Activated CD8-positive, alpha-beta memory T cell treated with anti-CD3 and anti-CD28 coated beads, Interleukin-2, amount 50 U/mL, for 4 hours (primary cell): ENCODE results near the gene C2CD4A.

Experiments used
- DNase-seq: peaks from one replicate; pipeline ENCODE4 v3.0.0-alpha.2; 2020

Gene C2CD4A

DNA sequence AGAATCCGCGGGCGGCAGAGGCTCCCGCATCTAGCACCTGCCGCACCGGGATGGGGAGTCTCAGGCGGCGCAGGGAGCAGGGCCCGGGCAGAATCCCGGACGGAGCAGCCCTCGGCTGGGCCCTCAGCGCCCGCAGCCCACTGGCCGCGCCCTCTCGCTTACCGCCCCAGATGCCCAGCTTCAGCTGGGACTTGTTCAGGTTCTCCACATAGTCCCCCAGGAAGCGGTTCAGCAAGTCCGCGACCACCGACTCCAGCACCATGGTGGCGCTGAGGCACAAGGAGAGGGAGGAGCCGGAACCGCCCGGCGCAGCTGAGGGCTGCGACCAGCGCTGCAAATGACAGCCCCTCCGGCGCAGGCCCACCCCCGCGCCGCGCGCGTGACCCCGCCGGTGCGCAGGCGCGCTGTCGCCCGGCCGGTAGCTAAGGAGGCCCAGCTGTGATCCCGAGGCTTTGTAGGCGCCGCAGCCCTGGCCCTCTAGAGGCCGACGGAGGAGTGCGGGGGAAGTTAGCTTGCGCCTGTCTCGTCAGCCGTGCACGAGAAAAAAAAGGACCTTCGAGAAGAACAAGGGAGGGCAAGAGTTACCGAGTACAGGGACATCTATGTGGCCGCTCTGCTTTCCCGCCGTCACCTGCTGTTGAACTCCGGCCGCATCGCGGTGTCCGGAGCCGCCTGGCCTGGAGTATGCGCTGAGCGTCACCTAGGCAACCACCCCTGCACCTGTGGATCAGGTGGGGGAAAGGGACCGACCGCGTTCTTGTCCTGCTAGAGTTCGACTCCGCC, 6.5 kb upstream of the C2CD4A start, which contains the start of gene VPS13C:
Gene VPS13C (minus strand): TSS at position 335 of the 783 bp plus-strand sequence. CDS start 73 bp downstream, at position 262.
- peak; percentile 89 for DNase-seq

DNA sequence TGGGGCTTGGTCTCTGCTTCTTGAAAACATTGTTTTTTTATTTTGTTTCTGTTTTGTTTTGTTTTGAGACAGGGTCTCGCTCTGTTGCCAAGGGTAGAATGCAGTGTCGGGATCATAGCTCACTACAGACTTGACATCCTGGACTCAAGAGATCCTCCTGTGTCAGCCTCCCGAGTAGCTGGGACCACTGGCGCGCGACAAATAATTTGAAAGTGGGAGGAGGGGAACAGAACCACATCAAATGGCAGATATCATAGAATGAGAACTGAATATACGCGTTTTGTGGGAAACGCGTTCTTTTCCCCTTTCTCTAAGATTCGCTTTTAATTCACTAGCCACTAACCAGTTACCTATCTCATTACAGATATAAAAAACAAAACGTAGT, 5.9 kb upstream of the C2CD4A start:
- no peak for DNase-seq

DNA sequence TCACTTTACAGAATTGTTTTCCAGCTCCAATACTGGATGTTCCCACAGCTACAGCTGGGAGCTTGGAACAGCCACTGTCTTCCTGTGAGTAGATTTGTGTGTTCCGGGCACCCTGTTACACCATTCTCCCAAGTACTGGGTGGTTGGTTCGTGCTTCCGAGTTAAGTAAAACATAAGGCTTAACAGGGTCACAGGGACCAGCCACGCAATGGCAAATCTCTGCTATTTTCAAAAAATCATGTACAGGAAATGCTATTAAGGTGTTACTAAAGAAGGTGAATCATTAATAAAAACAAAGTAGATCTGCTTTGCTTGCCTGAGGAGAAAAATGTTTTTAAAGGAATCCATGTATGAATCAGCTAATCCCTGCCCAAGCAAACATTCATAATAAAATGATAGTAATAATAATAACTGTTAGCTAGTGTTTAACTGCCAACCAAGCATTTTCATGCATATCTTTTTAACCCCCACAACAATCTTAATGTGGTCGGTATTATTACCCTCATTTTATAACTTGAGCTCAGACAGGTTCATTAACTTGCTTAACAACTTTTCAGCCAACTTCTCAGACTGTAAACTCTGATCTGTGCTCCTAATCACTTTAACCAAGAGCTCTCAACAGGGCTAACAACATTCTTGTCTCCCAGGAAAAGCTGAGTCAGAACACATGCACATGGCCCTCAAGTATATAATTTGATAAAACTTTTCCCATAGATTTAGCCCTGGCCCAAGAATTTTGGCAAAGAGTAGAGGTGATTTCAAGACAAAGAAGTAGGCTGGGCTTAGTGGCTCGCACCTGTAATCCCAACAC, 2.7 kb upstream of the C2CD4A start:
- no peak for DNase-seq

DNA sequence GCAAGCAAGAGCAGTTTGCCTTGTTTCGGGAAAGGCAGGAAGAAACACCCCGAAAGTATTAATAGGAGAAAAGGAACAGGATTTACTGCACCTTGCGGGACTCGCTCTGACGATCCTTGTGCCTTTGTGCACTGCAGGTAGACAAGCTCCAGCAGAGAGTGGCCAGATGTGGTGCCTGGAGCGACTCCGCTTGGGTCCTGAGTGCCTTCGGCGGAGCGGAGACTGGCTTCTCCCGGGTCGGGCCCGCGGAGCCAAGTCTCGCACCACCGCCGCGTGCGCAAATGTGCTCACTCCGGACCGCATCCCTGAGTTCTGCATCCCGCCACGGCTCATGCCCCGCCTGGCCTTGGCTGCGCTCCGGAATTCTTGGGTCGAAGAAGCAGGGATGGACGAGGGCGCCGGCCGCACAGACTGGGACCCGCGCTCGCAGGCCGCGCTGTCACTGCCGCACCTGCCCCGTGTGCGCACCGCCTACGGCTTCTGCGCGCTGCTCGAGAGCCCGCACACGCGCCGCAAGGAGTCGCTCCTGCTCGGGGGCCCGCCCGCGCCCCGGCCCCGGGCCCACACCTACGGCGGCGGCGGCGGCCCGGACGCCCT, 769 bp downstream of the C2CD4A start:
- DNase-seq = peak; percentile 28

DNA sequence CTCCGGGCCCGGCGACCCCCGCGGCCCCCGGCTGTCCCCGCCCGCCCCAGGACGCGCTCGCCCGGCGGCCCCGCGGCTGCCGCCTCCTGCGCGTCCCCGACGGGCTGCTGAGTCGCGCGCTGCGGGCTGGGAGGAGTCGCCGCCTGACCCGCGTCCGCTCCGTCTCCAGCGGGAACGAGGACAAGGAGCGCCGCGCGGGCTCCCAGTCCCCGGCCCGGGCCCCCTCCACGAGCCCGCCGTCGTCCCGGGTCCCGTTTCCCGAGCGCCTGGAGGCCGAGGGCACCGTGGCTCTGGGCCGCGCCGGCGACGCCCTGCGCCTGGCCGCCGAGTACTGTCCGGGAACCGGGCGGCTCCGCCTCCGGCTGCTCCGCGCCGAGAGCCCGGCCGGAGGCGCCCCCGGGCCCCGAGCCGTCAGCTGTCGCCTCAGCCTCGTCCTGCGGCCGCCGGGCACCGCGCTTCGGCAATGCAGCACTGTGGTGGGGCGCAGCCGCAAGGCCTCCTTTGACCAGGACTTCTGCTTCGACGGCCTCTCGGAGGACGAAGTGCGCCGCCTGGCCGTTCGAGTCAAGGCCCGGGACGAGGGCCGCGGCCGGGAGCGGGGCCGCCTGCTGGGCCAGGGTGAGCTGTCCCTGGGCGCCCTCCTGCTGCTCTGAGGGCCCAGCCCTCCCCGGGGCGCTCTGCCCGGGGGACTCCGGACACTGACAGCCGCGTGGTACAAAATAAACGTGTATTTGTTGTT, 1.5 kb downstream of the C2CD4A start:
- peak; percentile 21 for DNase-seq

DNA sequence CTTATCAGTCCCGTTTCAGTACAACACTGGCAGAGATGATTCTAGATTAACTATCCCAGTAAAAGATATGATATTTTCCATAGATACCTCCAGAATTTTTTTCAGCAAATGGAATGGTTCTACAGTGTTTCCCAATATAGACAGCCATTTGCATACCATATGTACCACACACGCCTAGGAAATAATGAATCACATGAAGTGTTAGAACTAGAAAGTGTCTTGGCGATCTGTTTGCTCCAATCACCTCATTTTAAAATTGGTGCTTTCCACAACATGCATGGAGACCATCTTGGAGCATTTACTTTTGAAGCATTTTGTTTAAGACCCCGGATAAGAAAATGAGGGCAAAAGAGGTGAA, 2.0 kb downstream of the C2CD4A start:
- no peak for DNase-seq

DNA sequence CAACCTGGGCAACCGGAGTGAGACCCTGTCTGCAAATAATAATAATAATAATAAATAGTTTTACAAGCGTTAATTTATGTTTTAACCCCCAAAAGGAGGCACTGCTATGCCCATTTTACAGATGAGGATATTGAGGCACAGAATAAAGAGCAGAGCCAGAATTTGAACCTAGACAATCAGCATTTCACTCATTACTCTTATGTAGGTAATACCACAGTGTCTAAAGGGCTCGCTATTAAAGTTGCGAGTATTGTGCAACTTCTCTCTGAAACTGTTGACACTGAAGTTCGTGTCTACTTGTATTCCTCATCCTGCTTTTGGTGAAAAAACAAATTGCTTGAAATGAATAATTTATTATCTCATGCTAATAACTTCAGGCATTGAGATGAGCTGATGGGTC, 2.8 kb downstream of the C2CD4A start:
- no peak for DNase-seq

DNA sequence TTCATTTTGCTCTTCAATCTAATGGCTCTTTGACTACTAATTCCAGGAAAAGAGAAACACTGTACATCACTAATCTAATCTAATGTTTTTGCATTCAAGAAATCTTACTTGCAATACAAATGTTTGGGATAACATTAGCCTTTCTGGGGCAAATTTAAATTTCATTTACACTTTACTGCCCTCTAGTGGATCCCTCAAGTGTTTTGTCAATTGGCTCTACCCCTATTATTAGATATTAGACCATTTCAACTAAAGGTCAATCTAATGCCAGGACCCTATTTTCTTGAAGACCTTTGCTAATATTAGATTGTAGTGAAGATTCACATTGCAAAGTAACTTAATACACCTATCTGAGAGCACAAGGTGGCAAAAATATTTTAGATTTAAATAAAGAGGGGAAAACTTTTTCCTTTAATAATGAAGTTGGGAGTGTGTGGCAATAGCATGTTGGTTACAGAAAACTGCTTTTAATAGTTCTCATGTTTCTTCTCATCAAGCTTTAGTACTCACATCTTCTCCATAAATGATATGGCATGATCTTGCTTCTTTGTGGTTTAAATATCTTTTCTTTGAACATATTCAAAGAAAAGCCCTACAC, 5.0 kb downstream of the C2CD4A start:
- DNase-seq = no peak

DNA sequence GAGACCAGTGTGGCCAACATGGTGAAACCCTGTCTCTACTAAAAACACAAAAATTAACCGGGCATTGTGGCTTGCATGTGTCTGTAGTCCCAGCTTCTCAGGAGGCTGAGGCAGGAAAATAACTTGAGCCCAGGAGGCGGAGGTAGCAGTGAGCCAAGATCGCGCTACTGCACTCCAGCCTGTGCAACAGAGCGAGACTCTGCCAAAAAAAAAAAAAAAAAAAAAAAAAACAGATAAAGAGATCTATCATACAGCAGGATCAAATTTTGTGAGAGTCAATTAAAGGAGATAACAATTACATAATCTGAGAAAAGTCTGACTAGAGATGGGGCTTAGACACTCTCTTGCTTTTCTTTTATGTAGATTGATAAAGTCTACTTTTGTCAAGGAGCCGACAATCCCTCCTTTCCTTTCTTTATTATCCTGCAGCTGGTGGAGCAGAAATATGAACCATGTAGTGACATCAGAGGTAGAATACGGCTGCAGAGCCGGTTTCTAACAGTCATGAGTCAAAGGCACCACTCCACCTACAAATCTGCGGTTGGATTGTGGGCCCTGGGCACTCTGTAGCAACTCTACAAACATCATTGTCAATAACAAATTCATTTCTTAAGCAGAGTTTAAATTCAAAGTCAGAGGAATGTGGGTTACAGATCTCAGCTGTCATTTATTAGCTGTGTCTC, 9.0 kb downstream of the C2CD4A start:
- DNase-seq = no peak

DNA sequence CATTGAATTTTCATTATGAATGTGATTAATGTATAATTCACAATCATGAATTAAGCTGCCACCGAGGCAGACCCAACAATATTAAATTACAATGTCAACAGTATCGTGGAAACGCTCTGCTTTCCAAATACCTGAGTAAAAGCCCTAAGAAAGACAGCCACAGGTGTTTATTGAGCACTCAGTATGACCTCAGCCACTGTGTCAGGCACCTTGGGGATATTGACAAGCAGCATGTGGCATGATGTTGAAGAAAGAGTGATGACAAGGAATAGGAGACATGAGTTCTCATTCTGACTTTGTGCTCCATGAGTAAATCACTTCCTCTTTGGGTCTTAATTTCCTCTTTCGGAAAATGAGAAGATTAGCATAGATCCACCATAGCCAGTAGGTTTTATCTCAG, 12.8 kb downstream of the C2CD4A start:
- DNase-seq = no peak

DNA sequence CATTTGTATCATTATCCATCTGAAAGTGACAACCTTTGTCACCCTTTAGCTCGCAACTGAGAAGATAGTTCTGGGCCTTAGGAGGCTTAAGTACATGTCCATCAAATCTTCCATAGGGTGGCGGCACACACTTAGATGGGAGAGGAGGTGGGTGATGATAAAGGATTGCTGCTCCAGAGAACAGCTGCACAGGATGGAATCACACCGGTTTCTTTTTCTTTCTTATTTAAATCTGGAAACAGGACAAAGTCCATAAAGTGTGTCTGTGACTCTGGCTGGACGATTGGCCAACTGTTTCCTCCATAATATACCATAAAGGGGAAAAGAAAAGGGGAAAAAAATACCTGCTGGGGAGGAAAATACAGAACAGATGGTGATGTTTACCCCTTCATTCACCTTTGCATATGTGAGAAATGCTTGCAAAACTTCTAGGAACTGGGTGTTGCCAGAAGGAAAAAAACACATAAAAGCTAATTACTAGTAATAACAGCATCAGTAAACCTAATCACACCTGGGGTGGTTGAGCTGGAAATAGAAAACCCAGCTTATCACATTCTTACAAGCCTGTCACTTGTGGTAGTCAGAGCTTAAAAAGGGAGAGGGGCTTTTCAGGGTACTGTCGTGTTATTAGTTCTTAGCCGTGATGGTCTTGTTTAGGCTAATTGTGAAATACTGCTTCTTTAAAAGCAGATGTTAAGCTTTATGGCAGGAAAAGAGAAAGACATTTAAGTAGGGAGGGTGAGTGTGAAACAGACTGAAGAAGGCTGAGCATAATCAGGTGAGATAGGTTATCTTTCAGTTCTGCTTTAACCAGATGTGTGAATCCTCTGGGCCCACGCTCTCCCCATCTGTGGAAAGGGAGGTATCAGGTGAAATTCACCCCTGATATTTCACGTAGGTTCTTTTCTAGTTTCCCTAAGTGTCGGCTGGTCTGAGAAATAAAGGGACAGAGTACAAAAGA, 16.7 kb downstream of the C2CD4A start:
- DNase-seq = no peak

DNA sequence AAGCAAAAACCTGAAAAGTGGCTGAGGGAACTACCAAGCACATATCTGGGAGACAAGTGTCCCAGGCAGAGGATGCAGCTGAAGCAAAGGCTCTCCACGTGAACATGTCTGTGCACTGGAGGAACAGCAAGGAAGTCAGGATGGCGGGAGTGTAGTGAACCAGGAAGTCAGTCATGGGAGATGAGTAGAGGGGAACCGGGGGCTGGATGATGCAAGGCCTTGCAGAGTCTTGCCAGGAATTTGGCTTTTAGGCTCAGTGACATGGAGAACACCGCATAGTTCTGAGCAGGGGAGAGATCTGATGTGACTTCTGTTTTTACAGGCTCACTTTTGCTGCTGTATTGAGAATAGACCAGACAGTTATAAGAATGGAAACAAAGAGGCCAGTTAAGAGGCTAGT, 19.0 kb downstream of the C2CD4A start:
- DNase-seq = no peak

DNA sequence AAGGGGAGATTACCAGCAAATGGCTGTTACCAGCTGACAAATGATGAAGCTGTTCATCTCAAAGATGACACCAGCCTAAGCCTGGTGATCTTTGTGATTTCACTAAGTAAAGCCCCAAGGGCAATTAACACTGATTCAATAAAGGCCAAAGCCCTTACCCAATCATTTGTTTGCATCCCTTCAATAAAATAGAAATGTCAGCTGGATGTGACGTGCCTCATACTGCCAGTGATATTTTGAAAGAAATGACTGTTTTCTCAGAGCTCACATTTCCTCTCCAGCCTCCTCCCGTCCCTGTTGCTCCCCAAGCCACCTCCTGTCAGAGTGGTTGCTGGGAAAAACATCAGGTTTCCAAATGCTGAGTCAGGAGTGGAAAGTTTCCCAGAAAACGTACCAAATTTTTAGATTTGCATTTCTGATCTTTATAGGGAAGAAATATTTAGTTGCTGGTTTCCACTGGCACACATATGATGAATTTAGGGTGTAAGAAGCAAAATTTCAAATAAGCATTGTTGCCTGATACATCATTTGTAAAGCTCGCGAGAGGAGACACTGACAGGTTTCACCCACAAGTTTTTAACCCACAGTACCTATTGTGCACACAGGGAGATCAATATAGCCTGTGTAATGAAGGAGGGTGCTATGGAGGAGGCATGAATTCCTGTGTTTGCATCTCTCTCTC, 21.0 kb downstream of the C2CD4A start:
- DNase-seq = no peak

DNA sequence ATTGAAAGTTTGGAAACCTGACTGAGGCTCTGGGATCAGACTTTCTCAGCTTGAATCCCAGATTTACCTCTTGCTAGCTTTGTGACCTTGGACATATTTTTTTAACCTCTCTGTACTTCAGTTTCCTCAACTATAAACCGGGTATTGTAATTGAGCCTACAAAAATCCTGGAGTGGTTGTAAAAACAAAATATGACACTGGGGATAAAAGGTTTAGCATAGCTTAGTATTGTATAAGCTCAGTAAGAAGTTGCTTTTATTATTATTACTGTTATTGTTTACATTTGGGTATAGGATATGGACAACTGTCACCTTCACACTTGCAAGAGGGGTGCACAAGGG, 21.5 kb downstream of the C2CD4A start:
- no peak for DNase-seq

DNA sequence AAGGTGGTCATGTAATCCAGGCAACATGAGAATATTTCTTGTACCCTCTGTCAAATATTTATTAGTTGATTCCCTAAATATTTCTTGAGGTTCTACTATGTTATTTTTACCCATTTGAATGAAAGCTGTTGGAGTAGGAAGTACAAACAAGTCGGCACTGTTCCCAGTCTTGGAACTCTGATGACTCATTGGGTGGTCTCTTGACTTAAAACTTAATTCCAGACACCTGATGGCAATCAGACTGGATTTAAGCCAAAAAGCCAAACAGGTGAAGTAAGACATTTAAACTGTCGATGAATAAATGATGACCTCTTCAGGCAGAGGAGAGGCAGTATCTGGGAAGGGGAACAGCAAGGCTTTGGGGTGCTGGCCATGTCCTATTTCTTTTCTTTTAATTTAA, 22.8 kb downstream of the C2CD4A start:
- no peak for DNase-seq

DNA sequence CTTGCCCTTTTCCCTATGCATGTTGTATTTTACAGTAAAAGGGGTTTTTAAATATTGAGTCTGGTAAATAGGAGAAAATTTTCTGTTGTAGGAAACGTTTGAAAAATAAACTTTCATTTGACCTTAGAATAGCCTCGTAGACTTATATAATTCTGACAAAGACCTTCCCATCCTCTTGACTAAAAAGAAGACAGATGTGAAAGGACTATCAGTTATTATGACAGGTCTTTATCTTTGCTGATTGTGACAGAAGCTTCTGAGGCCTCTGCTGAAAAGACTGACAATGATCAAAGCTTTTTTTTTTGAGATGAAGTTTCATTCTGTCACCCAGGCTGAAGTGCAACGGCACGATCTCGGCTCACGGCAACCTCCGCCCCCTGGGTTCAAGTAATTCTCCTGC, 24.2 kb downstream of the C2CD4A start:
- no peak for DNase-seq

DNA sequence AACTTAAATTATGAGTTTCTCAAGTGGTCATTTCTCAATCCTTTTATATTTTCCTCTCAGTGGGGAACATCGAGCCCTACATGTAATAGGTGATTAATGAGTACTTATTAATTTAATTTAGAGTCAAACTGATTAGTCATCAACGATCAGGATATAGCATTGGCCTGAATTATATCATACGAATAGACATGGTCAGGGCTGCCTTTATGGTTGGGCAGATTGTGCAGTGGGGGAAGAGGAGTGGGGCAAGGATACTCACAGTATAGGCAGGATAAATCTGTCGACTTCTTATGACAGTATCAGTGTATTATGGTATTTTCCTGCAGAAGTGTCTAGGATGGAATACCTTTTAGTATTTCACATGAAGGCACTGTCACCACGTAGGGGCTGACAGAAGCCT, 27.0 kb downstream of the C2CD4A start:
- no peak for DNase-seq

DNA sequence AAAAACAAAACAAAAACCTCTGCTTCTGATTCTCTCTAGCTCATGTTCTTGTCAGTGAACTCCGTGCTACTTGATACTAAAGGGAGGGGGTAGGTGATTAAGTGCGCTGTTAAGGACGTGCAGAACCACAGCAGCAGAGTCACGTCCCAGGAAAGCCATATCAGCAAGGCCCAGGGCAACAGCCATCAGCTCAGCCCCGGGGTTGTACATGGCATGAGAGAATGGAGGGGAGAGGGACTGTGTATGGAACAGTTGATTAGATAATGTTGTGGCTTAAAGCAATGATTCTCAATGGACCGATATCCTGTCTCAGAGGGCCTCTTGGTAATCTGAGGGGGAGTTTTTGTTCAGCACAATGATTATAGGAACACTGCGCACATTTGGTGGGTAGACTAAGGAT, 27.6 kb downstream of the C2CD4A start:
- DNase-seq = no peak

DNA sequence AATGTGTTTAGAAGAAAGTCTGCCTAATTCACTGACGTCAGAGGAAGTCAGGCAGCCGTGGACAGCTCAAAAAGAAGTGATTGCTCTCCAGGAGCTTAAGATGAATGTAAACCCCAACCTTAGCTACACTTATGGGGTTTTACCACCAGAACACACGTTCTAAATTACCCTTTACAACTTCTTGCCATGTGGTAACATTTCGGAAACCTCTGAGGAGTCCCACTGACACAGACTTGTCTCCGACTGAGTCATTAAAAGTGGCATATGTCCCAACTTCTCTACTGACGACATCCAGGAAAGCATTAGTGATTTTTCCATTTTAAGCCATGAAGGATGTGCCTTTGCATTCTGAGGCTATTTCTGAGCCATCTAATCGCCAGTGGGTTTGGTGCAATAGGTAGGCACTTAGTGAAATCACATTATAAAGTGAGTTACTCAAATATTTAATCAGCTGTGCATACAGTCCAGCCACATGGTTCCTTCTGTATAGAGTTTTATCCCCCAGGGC, 32.4 kb downstream of the C2CD4A start:
- no peak for DNase-seq

DNA sequence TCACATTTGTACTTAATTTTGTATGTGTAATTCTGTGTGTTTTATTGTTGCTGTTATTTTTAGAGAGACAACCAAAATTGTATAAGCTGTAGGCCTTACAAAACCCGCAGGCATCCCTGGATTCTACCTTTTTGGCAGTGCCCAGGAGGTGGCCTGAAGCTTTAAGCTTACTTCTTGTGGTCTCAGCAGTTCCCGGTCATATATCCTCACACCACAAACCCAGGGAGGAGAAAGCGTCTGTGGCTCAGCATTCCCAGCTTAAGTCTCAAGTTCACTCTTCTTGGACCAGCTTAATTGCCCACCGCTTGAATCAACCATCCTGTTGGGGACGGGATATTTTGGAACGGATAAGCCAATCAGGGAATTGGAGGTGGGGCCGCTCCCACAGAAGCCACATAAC, 36.7 kb downstream of the C2CD4A start:
- no peak for DNase-seq
